ENCODE data around the gene RAB44.
A peak's percentile ranks its signal among the peaks of the same experiment; 100 is the strongest.

RAB44 gene

GRCh38 chr6:36754582-36755434 lies 57.2 kb downstream of the RAB44 start:
- DNase-seq = no peak

GRCh38 chr6:36755435-36756348 lies 58.1 kb downstream of the RAB44 start:
- DNase-seq = peak; percentile 76

- DNase-seq = no peak
Measured at GRCh38 chr6:36756786-36757185, 59.2 kb downstream of the RAB44 start.

GRCh38 chr6:36757206-36757605 lies 59.6 kb downstream of the RAB44 start:
- DNase-seq = peak; percentile 22

GRCh38 chr6:36757943-36758508 lies 60.4 kb downstream of the RAB44 start:
- no peak for DNase-seq

- no peak for DNase-seq
Measured at GRCh38 chr6:36758516-36759147, 61.0 kb downstream of the RAB44 start.

- DNase-seq = peak; percentile 71
Measured at GRCh38 chr6:36759148-36759759, 61.6 kb downstream of the RAB44 start.

- no peak for DNase-seq
Measured at GRCh38 chr6:36760685-36761435, 63.2 kb downstream of the RAB44 start.

GRCh38 chr6:36762123-36762522 lies 64.5 kb downstream of the RAB44 start:
- no peak for DNase-seq

- no peak for DNase-seq
Measured at GRCh38 chr6:36765190-36765589, 67.6 kb downstream of the RAB44 start.

GRCh38 chr6:36765594-36766398 lies 68.2 kb downstream of the RAB44 start:
- peak; percentile 70 for DNase-seq

GRCh38 chr6:36766399-36766945 lies 68.8 kb downstream of the RAB44 start:
- no peak for DNase-seq

GRCh38 chr6:36769183-36769675 lies 71.6 kb downstream of the RAB44 start:
- no peak for DNase-seq

GRCh38 chr6:36769676-36770499 lies 72.3 kb downstream of the RAB44 start:
- DNase-seq = no peak

- no peak for DNase-seq
Measured at GRCh38 chr6:36771145-36771544, 73.5 kb downstream of the RAB44 start.

- DNase-seq = no peak
Measured at GRCh38 chr6:36772397-36772796, 74.8 kb downstream of the RAB44 start.

- no peak for DNase-seq
Measured at GRCh38 chr6:36774331-36774730, 76.7 kb downstream of the RAB44 start.

GRCh38 chr6:36776167-36776566 lies 78.5 kb downstream of the RAB44 start:
- DNase-seq = no peak

- DNase-seq = no peak
Measured at GRCh38 chr6:36777801-36778200, 80.2 kb downstream of the RAB44 start.
